Gastroesophageal sphincter (tissue), 4 donors: ENCODE measurements around the gene KIF5C. TPM values are rescaled to one million over a fixed set of nuclear protein-coding genes. Genes with fewer than 3 reads are reported as not detected.
"Not testable (repeated sequence)": the region's sequence is repeated elsewhere in the genome, so short reads cannot be mapped to it uniquely, and the experiment has no call there.

Experiments
- ATAC-seq: fragments of 150-250 bp; one replicate; pipeline ENCODE4 v1.9.1; 2016; ENCODE audit warnings: mild to moderate bottlenecking, moderate library complexity
- H3K27ac ChIP-seq, 4 donors: fragments of 200-600 bp; sonication (generic) in 3 of 4; 1 replicate in 3 of 4; 2 replicates in 1 of 4; pipeline ENCODE4 v1.5.1; 2016 to 2019
- H3K27me3 ChIP-seq: fragments of 200-600 bp; sonication (generic); one replicate; pipeline ENCODE4 v1.5.1; 2019
- H3K36me3 ChIP-seq, 2 donors: fragments of 200-600 bp; sonication (generic); one replicate each; pipeline ENCODE4 v1.5.1; 2019; ENCODE audit warnings: control low read depth in 1 of 2
- H3K4me1 ChIP-seq, 3 donors: fragments of 200-600 bp; sonication (generic); 1 replicate in 2 of 3; 2 replicates in 1 of 3; pipeline ENCODE4 v1.5.1; 2016 to 2019; ENCODE audit warnings: control low read depth in 2 of 3
- H3K4me3 ChIP-seq, 2 donors: fragments of 200-600 bp; sonication (generic); one replicate each; pipeline ENCODE4 v1.5.1; 2019; ENCODE audit warnings: mild to moderate bottlenecking in 1 of 2, moderate library complexity in 1 of 2
- H3K9me3 ChIP-seq, 3 donors: fragments of 200-600 bp; sonication (generic); one replicate each; pipeline ENCODE4 v1.5.1; 2017 to 2019; ENCODE audit warnings: control low read depth in 2 of 3
- EP300 ChIP-seq: sonication (generic); formaldehyde crosslinking; IDR thresholded peaks from one replicate; pipeline ENCODE4 v1.6.1; 2017; ENCODE audit warnings: antibody characterized with exemption, mild to moderate bottlenecking
- POLR2A ChIP-seq, 2 donors: fragments of 450-650 bp; IDR thresholded peaks; one replicate each; pipeline ENCODE4 v1.6.1; 2017; ENCODE audit warnings: antibody characterized with exemption in 2 of 2, mild to moderate bottlenecking in 2 of 2, moderate library complexity in 1 of 2
- POLR2AphosphoS5 ChIP-seq: sonication (generic); formaldehyde crosslinking; IDR thresholded peaks from one replicate; pipeline ENCODE4 v1.6.1; 2017; ENCODE audit warnings: antibody characterized with exemption
- whole genome bisulfite sequencing, 2 donors: methylation state at CpG; one replicate each; pipeline ENCODE4 v1.1.5; 2018; ENCODE audit warnings: low coverage in 1 of 2; 5-methylcytosine and 5-hydroxymethylcytosine counted together
- total RNA-seq, 4 donors: library from RNA; depleted of rRNA; stranded (reverse); fragments of >200 nt; gene quantifications; one replicate each; pipeline ENCODE4 v1.1.0, GENCODE V29; 2016
- TF ChIP-seq, protein P1 (sequence below), 4 experiments: fragments of 200-600 bp in 2 of 4; fragments of 450-650 bp in 2 of 4; sonication (generic) in 1 of 4; IDR thresholded peaks; one replicate each; pipeline ENCODE4 v1.5.1; 2017 to 2019; ENCODE audit warnings: antibody characterized with exemption in 4 of 4, mild to moderate bottlenecking in 2 of 4, moderate library complexity in 2 of 4

Gene KIF5C
- total RNA-seq, 4 donors from 2014 or later = 3.3 to 6.6 (median 4.5) TPM

DNA sequence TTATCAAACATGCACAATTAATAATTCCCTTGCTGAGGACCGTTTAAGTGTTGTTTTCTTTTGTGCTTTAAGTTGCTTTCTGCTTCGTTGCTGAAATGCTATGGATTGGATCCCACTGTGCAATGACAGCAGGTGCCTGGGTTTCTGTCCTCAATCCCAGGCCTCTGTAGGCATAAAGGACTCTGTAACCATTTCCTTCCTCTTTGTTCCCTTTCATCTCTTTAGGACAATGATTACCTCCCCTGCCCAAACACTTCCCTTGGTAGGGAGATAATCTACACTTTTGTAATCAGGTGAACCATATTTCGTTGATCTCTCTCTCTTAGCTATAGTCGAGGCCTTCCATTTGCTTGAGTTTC, 104.9 kb downstream of the KIF5C start:
- H3K27me3 ChIP-seq = no peaks in the 10 kb centered on the region
- H3K36me3 ChIP-seq = no peaks in the 10 kb centered on the region
- H3K27ac ChIP-seq = no peak overlapping the region
- no peaks in the 10 kb centered on the region for H3K9me3 ChIP-seq
- no peak for TF ChIP-seq EP300
- ATAC-seq = no peak
- no peak overlapping the region for H3K4me3 ChIP-seq
- H3K4me1 ChIP-seq = no peaks in the 10 kb centered on the region
- WGBS, 2 donors = 59 to 60% methylated on average over 4 of the region's 4 CpGs

DNA sequence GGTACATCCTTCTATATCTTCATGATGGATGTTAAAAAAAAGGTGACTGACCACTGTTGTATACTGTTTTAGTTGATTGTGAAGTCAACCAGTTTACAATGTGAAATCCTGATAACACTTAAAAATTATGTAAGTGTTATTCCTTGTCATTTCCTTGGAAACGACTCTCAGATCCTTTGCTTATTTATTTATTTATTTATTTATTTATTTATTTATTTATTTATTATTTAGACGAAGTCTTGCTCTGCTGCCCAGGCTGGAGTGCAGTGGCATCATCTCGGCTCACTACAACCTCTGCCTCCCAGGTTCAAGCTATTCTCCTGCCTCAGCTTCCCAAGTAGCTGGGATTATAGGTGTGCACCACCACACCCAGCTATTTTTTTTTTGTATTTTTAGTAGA, 105.5 kb downstream of the KIF5C start:
- not testable (repeated sequence) for H3K4me3 ChIP-seq, H3K9me3 ChIP-seq, H3K27me3 ChIP-seq, H3K27ac ChIP-seq, ATAC-seq, H3K36me3 ChIP-seq, H3K4me1 ChIP-seq
- 91 to 97% methylated on average over 3 of the region's 3 CpGs for WGBS, 2 donors

DNA sequence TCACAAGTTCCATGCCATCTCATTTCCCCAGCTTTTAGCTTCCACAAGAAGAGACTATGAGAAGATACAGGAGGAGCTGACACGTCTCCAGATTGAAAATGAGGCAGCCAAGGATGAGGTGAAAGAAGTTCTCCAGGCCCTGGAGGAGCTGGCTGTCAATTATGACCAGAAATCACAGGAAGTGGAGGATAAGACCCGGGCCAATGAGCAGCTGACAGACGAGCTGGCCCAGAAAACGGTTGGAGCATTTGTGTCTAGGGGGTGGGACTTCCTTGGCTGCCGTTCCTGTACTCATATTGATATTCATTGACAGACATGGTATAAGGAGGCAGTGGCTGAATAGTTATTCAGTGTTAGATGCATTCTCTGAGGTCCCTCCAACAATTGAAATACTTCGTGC, 106.3 kb downstream of the KIF5C start:
- no peak for ATAC-seq
- Histone ChIP-seq H3K27me3 (no peaks in the 10 kb centered on the region), H3K27ac (no peak overlapping the region), H3K9me3 (no peaks in the 10 kb centered on the region), H3K4me1 (no peaks in the 10 kb centered on the region), H3K4me3 (no peak overlapping the region), H3K36me3 (no peaks in the 10 kb centered on the region)
- WGBS, 2 donors = 82 to 87% methylated on average over 2 to 6 of the region's 6 CpGs
- TF ChIP-seq POLR2AphosphoS5 (no peak), EP300 (no peak), POLR2A (IDR thresholded peaks at IDR 0.05) (no peak)
- TF ChIP-seq, protein P1, sequence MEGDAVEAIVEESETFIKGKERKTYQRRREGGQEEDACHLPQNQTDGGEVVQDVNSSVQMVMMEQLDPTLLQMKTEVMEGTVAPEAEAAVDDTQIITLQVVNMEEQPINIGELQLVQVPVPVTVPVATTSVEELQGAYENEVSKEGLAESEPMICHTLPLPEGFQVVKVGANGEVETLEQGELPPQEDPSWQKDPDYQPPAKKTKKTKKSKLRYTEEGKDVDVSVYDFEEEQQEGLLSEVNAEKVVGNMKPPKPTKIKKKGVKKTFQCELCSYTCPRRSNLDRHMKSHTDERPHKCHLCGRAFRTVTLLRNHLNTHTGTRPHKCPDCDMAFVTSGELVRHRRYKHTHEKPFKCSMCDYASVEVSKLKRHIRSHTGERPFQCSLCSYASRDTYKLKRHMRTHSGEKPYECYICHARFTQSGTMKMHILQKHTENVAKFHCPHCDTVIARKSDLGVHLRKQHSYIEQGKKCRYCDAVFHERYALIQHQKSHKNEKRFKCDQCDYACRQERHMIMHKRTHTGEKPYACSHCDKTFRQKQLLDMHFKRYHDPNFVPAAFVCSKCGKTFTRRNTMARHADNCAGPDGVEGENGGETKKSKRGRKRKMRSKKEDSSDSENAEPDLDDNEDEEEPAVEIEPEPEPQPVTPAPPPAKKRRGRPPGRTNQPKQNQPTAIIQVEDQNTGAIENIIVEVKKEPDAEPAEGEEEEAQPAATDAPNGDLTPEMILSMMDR (IDR thresholded peaks at IDR 0.05) = no peak

DNA sequence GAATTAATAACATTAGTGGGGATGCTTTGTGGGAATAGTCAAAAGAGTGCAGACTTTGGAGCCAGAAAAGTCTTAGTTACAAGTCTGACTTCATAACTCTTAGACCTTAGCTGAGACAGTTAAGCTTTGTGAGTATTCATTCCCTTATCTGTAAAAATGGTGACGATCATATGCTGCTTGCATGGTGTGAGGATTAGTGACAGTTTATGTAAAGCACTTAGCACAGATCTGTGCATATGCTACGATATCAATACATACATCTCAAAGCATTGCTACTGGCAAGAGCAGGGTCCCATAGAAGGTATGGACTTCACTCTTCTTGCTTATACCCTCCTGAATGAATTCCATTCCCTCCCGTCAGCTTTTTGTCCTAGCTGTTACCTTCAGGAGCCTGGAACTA, 106.8 kb downstream of the KIF5C start:
- 90 to 100% methylated on average over 1 to 3 of the region's 3 CpGs for WGBS, 2 donors
- ATAC-seq = no peak
- H3K9me3 ChIP-seq = no peaks in the 10 kb centered on the region
- no peaks in the 10 kb centered on the region for H3K4me1 ChIP-seq
- no peak overlapping the region for H3K4me3 ChIP-seq
- no peaks in the 10 kb centered on the region for H3K36me3 ChIP-seq
- no peaks in the 10 kb centered on the region for H3K27me3 ChIP-seq
- TF ChIP-seq EP300 (no peak), POLR2A (IDR thresholded peaks at IDR 0.05) (no peak), POLR2AphosphoS5 (no peak)
- TF ChIP-seq, protein P1 (IDR thresholded peaks at IDR 0.05) = no peak
- H3K27ac ChIP-seq = no peak overlapping the region

DNA sequence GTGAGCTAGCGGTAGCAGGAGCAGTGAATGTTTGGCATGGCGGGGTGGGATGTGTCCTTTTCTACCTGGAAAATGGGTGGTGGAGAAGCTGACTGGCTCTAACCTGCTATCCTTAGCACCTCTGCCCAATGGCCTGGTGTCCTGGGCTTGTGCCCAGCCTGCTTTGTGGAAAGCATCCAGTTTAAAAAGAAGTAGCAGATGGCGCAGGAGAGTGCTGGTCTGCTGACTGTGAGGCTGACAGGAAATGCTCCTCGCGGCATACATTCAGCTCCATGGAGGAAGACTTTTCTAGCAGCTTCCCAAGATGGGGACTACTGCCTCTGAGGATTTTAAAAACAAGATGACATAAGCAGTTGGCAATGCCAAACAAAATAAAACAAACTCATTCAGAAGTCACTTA, 107.3 kb downstream of the KIF5C start:
- H3K27ac ChIP-seq = no peak overlapping the region
- ATAC-seq = no peak
- no peaks in the 10 kb centered on the region for H3K27me3 ChIP-seq
- WGBS, 2 donors = no CpG with 5 or more reads among the region's 5 CpGs
- no peaks in the 10 kb centered on the region for H3K9me3 ChIP-seq
- H3K36me3 ChIP-seq = no peaks in the 10 kb centered on the region
- no peak overlapping the region for H3K4me3 ChIP-seq
- no peak for TF ChIP-seq POLR2AphosphoS5
- no peak for TF ChIP-seq EP300
- TF ChIP-seq POLR2A (IDR thresholded peaks at IDR 0.05) = no peak
- TF ChIP-seq, protein P1 (IDR thresholded peaks at IDR 0.05) = no peak
- no peaks in the 10 kb centered on the region for H3K4me1 ChIP-seq

DNA sequence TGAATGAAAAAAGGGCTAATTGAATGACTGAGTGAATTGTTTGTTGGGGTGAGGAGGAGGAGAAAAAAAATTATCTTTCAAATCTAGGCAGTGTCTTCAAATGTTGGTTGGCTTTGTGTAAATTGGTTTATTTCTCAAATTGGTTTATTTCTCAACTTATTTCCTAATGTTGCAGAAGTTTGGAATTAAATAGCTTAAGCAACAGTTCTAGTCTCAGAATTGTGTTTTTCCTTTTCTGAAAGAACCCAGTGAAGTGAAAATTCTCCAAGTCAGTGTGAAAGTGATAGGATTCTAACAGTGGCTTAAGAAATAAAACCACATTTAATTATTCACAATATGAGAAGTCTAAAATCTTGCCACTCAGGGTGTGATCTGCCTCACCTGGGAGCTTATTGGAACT, 108.9 kb downstream of the KIF5C start:
- H3K9me3 ChIP-seq = no peaks in the 10 kb centered on the region
- no peak for ATAC-seq
- H3K36me3 ChIP-seq = no peaks in the 10 kb centered on the region
- no peak for TF ChIP-seq POLR2A (IDR thresholded peaks at IDR 0.05)
- TF ChIP-seq, protein P1 (IDR thresholded peaks at IDR 0.05) = no peak
- TF ChIP-seq EP300 = no peak
- no peak for TF ChIP-seq POLR2AphosphoS5
- no peaks in the 10 kb centered on the region for H3K4me1 ChIP-seq
- no peaks in the 10 kb centered on the region for H3K27me3 ChIP-seq
- no peak overlapping the region for H3K4me3 ChIP-seq
- no peak overlapping the region for H3K27ac ChIP-seq
